Measurements from ENCODE around the gene KRTAP11-1. TPM values are rescaled to one million over a fixed set of nuclear protein-coding genes. Genes with fewer than 3 reads are reported as not detected.

KRTAP11-1 gene
- total and polyA plus RNA-seq, 2 of the 13 experiments (the other 11 are each of a cell fraction or from before 2014, with no cell fraction given) = not detected

GRCh38 chr21:30874526-30874925, 6.9 kb downstream of the KRTAP11-1 start:
- ChIA-PET CTCF (ENCODE audit: low intra/inter-chr PET ratio, low total read pairs) (no interaction called here), POLR2A (no interaction called here)
- Histone ChIP-seq H3K36me3 (replicated peaks in 1 of 2; ENCODE audit: control insufficient read depth in 1 of 2, insufficient read depth in 2 of 2, low read length in 2 of 2) (no peaks in the 10 kb centered on the region), H3K79me2 (ENCODE audit: insufficient read depth, low read length) (no peaks in the 10 kb centered on the region), H3K27ac (ENCODE audit: extremely low read length, insufficient read depth, low read length) (no peak overlapping the region), H3K4me2 (ENCODE audit: low read depth, low read length) (no peak overlapping the region), H3K9me3 (ENCODE audit: low read length) (peaks cover 85% of the 10 kb centered on the region), H3K27me3 (ENCODE audit: control insufficient read depth in 1 of 2, insufficient read depth in 2 of 2, low read length in 2 of 2) (no peaks in the 10 kb centered on the region), H3K4me3 (replicated peaks in 1 of 3; ENCODE audit: insufficient read depth in 1 of 3, low read depth in 2 of 3, low read length in 3 of 3) (no peak overlapping the region), H4K20me1 (ENCODE audit: insufficient read depth, low read length) (no peaks in the 10 kb centered on the region), H2AFZ (ENCODE audit: low read length) (no peak overlapping the region), H3K4me1 (ENCODE audit: insufficient read depth, low read length) (no peaks in the 10 kb centered on the region), H3K9ac (ENCODE audit: insufficient read depth, low read depth, low read length) (no peak overlapping the region)
- in situ Hi-C loops (cut with HindIII; ENCODE audit: extremely low pct_ligation_motif_present, low pct_unique_long_range_greater_than_20kb) (no loop called here), intact Hi-C loops (cut with micrococcal nuclease; ENCODE audit: unreplicated experiment) (no loop called here)
- no TSS peak for BruUV-seq (replicated peaks)
- 1% methylated on average over 2 of the region's 2 CpGs for WGBS (ENCODE audit: low lambda C conversion rate)
- no peak for ATAC-seq
- TF ChIP-seq ZMAT5 (CRISPR knock-in tag; IDR thresholded peaks at IDR 0.05; ENCODE audit: borderline replicate concordance, low read depth) (no peak), ZNF788 (CRISPR knock-in tag; IDR thresholded peaks at IDR 0.05; ENCODE audit: borderline replicate concordance) (no peak)
- no peak for DNase-seq (ENCODE audit: low spot score)
- FAIRE-seq = no peak

- H3K27ac ChIP-seq (ENCODE audit: extremely low read length, insufficient read depth, low read length) = no peak overlapping the region
- ChIA-PET POLR2A (no interaction called here), CTCF (ENCODE audit: low intra/inter-chr PET ratio, low total read pairs) (no interaction called here)
- H3K27me3 ChIP-seq (ENCODE audit: control insufficient read depth in 1 of 2, insufficient read depth in 2 of 2, low read length in 2 of 2) = no peaks in the 10 kb centered on the region
- no peak for FAIRE-seq
- DNase-seq (ENCODE audit: low spot score) = no peak
- no peak for ATAC-seq
- no peak overlapping the region for H2AFZ ChIP-seq (ENCODE audit: low read length)
- H3K9me3 ChIP-seq (ENCODE audit: low read length) = peaks cover 84% of the 10 kb centered on the region
- intact Hi-C loops (cut with micrococcal nuclease; ENCODE audit: unreplicated experiment) (no loop called here), in situ Hi-C loops (cut with HindIII; ENCODE audit: extremely low pct_ligation_motif_present, low pct_unique_long_range_greater_than_20kb) (no loop called here)
- no peaks in the 10 kb centered on the region for H3K36me3 ChIP-seq (replicated peaks in 1 of 2; ENCODE audit: control insufficient read depth in 1 of 2, insufficient read depth in 2 of 2, low read length in 2 of 2)
- no peak overlapping the region for H3K9ac ChIP-seq (ENCODE audit: insufficient read depth, low read depth, low read length)
- no peaks in the 10 kb centered on the region for H3K79me2 ChIP-seq (ENCODE audit: insufficient read depth, low read length)
- no TSS peak for BruUV-seq (replicated peaks)
- H3K4me1 ChIP-seq (ENCODE audit: insufficient read depth, low read length) = no peaks in the 10 kb centered on the region
- WGBS (ENCODE audit: low lambda C conversion rate) = 23% methylated on average over 9 of the region's 9 CpGs
- no peak overlapping the region for H3K4me3 ChIP-seq (replicated peaks in 1 of 3; ENCODE audit: insufficient read depth in 1 of 3, low read depth in 2 of 3, low read length in 3 of 3)
- H3K4me2 ChIP-seq (ENCODE audit: low read depth, low read length) = no peak overlapping the region
- no peaks in the 10 kb centered on the region for H4K20me1 ChIP-seq (ENCODE audit: insufficient read depth, low read length)
- TF ChIP-seq YY1 (IDR thresholded peaks at IDR 0.05; ENCODE audit: insufficient read depth, insufficient replicate concordance, low read depth, low read length) (no peak), ZNF335 (CRISPR knock-in tag; IDR thresholded peaks at IDR 0.05) (no peak), RFXAP (CRISPR knock-in tag; IDR thresholded peaks at IDR 0.05; ENCODE audit: borderline replicate concordance) (no peak), CREB3 (CRISPR knock-in tag; IDR thresholded peaks at IDR 0.05) (no peak), TFDP2 (CRISPR knock-in tag; IDR thresholded peaks at IDR 0.05) (no peak), ZBED4 (CRISPR knock-in tag; IDR thresholded peaks at IDR 0.05; ENCODE audit: borderline replicate concordance) (no peak), ZNF234 (CRISPR knock-in tag; conservative IDR thresholded peaks at IDR 0.05) (no peak)
Observed at GRCh38 chr21:30847627-30848500, 33.5 kb downstream of the KRTAP11-1 start.

Measured in HepG2 (cell line).